CD4-positive, alpha-beta T cell treated with Interleukin-15 for 4 hours (primary cell): ENCODE results near the gene BCL2L12.
"Not testable (repeated sequence)": the region's sequence is repeated elsewhere in the genome, so short reads cannot be mapped to it uniquely, and the experiment has no call there.

ENCODE experiments used
- DNase-seq: peaks from one replicate; pipeline ENCODE4 v3.0.0-alpha.2; 2020; ENCODE audit warnings: low spot score

The BCL2L12 gene, protein sequence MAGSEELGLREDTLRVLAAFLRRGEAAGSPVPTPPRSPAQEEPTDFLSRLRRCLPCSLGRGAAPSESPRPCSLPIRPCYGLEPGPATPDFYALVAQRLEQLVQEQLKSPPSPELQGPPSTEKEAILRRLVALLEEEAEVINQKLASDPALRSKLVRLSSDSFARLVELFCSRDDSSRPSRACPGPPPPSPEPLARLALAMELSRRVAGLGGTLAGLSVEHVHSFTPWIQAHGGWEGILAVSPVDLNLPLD

DNA sequence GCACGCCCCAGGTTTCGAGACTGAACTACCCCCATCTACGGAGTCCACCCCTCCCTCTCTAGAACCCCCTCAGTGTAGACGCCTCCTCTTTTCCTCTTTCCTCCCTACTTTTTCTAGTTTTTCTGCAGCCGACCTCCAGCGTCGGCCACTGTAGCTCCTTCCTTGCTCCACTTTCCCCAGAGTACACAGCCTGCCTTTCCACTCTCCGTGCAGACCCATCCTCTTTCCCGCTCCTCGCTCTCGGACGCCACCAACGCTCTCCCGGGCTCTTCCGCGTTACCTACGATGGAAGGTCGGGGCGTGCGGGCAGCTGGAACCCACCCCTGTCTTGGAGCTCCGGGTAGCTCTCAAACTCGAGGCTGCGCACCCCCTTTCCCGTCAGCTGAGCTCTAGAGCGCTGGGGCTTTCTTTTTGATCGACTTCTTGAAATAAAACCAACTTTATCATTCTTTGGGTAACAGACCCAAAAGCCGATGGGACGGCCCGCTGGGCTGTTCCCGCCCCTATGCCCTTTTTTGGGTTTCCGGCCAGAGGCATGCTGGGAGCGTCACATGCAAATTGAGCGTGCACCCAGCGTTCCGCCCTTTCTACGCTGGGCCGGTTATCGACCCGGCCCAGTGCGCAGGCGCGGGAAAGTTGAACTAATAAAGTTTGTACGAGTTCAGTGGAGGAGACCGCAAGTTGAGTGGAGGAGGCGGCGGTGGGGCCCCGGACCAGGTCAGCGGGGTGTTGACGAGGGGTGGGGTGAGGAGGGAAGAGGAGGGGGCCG lies at the start of gene BCL2L12, which contains the start of gene IRF3:
Gene BCL2L12, plus strand, starts transcription at position 583 of the 769 bp plus-strand sequence. CDS start 760 bp downstream, outside the sequence.
Gene IRF3, minus strand, starts transcription at position 507 of the 769 bp plus-strand sequence. CDS start 1,019 bp downstream, outside the sequence.
- peak; percentile 99 for DNase-seq

DNA sequence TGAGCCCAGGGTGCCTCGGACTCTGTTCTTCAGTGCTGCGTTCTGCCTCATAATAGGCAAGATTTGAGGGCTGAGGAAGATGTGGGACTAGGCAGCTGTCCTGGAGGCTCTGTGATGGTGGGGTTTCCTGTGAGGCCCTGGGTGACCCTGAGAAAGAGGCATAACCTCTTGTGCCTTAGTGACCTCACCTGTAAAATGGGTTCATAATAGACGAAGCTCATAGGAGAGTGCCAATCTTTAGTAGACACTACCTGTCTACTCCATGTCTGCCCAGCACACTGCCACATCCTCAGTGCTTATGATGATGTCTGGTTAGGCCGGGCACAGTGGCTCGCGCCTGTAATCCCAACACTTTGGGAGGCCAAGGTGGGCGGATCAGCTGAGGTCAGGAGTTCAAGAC lies 49.2 kb upstream of the BCL2L12 start:
- DNase-seq, result no peak

DNA sequence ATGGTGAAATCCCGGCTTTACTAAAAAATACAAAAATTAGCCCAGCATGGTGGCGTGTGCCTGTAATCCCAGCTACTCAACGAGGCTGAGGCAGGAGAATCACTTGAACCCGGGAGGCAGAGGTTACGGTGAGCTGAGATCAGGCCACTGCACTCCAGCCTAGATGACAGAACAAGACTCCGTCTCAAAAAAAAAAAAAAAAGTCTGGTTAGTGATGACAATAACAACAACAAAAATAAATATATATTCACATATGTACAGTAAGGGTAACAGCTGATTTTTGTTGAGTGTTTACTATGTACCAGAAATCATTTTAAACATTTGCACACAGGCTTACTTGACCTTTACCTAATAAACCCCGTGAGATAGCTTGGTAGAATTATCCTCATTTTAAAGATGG lies 48.8 kb upstream of the BCL2L12 start:
- no peak for DNase-seq

DNA sequence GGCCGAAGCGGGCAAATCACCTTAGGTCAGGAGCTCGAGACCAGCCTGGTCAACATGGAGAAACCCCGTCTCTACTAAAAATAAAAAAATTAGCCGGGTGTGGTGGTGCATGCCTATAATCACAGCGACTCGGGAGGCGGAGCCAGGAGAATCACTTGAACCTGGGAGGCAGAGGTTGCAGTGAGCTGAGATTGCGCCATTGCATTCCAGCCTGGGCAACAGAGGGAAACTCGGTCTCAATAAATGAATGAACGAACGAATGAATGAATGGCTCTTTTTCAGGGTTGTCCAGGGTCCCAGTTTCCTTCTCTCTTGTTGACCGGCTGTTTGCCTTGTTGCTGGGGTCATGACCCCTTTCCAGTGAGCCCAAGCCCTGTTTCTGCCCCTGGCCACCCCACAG lies 47.9 kb upstream of the BCL2L12 start:
- not testable (repeated sequence) for DNase-seq

DNA sequence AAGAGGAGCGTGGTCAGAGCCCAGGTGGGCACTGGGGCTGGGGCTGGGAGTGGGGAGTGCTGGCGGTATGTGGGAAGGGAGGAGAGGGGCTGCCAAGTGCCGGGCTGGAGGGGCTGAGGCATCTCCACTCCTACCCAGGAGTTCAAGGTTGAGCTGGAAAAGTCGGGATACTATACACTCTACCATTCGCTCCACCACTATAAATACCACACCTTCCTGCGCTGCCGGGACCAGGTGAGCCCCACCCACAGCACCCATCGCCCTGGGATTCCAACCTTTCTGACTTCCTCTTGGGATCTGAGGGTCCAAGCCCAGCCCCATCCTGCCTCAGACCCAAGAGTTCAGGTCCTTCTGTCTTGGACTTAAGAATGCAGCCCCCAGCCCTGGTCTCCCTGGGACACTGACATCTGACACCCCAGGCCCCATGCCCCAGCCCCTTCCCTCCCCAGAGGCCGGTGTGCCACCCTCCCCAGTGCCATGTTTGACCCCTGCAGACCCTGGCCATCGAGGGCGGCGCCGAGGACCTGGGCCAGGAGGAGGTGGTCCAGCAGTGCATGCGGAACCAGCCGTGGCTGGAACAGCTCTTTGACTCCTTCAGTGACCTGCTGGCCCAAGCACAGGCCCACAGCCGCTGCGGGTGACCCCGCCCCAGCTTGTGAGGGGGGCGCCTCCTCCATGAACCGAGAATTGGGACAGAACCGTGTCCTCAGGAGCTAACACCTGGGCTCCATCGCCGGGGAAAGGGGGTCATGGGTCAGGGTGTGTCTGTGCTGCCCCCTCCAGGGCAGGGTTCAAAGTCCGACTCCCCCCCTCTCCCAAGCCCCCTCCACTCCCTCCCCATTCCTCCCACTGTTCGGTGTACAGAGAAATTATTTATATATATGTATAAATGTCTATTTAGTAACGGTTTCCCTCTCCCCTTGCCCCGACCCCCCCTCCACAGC lies 40.5 kb upstream of the BCL2L12 start:
- DNase-seq, result no peak

DNA sequence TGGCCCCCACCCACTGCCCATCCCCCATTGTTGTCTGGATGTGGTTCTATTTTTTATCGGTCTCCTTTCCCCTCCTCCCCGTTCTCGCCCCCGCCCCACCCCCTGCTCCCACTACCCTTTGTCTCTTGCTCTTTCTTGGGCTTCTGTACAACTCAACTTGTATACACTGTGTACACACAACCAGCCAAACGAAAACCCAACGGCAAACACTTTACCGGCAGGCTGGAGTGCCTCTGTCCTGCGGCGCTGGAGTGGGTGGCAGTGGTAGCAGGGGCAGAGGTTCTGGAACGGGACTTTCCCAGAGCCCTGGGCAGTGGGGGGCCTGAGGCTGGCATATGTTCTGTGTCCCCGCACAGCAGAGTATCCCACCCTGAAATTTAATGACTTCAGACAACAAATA lies 39.5 kb upstream of the BCL2L12 start:
- DNase-seq, result no peak

DNA sequence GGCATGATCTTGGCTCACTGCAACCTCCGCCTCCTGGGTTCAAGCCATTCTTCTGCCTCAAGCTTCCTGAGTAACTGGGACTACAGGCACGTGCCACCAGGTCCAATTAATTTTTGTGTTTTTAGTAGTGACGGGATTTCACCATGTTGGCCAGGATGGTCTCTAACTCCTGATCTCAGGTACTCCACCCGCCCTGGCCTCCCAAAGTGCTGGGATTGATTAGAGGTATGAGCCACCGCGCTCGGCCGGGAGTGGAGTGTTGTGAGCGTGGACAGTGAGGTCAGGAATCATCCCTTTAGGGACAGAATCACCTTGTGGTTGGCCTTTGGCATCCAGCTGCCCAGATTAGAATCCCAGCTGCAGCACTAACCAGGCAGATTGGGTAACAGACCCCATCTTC lies 36.1 kb upstream of the BCL2L12 start:
- no peak for DNase-seq

DNA sequence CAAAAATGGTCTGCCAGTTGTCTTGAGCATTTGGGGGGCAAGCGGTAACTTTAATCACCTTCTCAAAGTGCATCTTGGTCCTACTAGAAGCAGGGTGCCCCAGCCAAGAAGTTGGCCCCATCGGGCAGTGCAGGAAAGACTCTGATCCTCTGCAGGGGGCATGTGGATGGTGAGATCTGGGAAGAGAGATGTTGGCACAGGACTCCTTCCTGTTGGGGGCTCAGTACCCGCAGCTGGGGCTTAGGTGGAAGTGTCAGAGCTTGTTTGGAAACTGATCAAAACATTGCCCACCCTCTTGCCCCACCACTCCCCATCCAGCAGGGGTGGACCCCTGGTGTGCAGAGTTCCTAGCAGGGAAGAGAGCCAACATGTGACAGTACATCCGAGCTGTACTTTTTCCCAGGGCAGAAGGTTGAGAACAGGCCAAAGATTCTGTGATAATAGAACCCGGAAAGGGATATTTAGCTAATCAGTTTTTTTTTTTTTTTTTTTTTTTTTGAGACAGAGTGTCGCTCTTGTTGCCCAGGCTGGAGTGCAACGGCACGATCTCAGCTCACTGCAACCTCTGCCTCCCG lies 34.6 kb upstream of the BCL2L12 start:
- DNase-seq, result no peak

DNA sequence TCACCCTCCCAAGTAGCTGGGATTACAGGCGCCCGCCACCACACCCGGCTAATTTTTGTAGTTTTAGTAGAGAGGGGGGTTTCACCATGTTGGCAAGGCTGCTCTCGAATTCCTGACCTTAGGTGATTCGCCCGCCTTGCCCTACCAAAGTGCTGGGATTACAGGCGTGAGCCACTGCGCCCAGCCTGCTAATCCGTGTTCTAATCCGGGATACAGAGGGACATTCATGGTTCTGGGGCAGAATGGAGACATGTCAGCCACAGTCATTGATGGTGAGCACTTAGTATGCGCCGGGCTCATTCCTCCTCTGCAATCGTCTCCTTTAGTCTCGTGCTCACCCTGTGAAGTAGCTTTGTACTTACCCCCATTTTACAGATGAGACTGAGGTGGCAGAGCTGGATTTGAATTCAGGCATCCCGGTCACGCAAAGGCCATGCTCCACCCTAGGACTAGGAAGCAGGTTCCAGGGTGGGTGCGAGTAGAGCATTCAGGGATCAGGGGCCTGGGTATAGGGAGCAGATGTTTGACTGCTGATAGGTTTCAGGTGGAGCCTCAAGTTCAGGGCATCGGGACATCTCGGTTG lies 34.0 kb upstream of the BCL2L12 start:
- DNase-seq, result no peak

DNA sequence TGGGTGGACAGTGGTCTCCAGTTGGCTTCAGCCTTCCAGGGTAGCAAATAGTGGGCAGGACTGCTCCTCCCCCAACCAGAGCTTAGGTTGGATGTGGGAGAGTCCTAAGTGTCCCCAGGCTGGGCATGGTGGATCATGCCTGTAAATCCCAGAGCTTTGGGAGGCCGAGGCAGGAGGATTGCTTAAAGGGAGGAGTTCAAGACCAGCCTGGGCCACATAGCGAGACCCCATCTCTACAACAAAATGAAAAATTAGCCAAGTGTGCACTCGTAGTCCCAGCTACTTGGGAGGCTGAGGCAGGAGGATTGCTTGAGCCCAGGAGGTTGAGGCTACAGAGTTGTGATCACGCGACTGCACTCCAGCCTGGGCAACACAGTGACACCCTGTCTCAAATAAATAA lies 33.2 kb upstream of the BCL2L12 start:
- no peak for DNase-seq

DNA sequence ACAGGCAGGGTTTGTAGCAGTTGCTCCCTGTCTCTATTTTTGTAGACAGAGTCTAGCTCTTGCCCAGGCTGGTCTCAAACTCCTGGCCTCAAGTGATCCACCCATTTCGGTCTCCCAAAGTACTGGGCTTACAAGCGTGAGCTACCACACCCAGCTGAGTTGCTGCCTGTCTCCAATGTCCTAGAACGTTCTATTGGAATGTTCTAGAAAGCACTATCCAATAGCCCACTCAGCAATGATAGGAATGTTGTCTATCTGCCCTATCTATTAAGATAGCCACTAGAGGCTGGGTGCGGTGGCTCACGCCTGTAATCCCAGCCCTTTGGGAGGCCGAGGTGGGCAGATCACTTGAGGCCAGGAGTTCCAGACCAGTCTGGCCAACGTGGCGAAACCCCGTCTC lies 32.5 kb upstream of the BCL2L12 start:
- not testable (repeated sequence) for DNase-seq

DNA sequence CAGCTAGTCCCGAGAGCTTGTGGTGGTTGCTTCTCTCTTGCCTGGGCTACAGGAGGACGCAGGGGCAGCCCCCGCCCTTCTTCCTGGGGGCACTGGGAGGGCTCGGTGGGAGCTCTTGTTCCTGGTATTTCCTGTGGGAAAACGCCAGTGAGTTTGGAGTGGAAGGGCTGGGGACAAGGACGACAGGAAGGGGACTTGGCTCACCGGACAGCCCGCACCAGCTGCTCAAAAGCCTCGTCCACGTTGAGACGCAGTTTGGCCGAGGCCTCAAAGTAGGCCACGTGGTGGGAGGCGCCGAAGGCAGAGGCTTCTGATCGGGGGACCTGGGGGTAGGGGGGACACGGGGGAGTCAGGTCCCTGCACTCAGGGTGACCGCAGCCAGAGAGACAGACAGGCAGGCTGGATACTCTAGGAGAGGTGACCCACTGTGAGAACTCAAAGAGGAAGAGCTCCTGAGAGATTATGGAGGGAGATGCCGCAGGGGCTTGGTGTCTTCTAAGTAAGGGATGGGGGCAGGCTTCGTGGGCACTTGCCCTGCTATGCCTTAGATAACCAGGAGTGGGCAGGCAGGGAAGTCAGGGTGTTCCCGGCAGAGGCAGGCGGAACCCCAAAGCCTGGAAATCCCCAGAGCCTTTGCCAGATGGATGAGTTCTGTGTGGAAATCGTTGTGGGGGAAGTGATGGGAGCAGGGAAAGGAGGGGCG lies 30.1 kb upstream of the BCL2L12 start:
- DNase-seq, result no peak

DNA sequence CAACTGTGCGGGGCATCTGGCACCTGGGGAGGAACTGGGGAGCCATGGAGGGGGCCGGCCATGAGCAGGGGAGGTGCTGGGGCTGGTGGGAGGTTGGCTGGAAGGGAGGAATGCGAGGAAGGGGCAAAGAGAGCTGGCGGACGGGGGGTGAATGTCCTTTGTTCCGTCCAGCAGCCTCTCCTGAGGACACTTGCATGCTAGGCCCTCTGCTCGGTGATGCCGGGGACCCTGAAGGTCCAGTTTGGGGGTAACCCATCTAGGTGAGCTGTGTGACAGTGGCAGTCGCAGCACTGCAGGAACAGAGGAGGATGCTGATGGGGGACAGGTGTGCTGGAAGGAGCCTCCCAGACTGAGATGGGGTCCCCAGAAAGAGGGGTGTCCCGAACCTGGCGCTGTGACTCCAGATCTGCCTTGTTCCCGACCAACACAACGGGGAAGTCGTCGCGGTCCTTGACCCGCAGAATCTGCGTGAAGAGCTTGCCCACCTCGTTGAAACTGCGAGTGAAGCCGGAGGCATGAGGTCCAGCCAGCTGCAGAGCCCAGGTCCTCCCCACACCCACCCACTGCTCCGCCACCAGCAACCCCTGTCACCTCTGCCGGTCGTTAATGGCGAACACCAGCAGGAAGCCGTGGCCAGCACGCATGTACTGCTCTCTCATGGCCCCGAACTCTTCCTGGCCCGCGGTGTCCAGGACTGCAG lies 29.4 kb upstream of the BCL2L12 start:
- DNase-seq, result no peak

DNA sequence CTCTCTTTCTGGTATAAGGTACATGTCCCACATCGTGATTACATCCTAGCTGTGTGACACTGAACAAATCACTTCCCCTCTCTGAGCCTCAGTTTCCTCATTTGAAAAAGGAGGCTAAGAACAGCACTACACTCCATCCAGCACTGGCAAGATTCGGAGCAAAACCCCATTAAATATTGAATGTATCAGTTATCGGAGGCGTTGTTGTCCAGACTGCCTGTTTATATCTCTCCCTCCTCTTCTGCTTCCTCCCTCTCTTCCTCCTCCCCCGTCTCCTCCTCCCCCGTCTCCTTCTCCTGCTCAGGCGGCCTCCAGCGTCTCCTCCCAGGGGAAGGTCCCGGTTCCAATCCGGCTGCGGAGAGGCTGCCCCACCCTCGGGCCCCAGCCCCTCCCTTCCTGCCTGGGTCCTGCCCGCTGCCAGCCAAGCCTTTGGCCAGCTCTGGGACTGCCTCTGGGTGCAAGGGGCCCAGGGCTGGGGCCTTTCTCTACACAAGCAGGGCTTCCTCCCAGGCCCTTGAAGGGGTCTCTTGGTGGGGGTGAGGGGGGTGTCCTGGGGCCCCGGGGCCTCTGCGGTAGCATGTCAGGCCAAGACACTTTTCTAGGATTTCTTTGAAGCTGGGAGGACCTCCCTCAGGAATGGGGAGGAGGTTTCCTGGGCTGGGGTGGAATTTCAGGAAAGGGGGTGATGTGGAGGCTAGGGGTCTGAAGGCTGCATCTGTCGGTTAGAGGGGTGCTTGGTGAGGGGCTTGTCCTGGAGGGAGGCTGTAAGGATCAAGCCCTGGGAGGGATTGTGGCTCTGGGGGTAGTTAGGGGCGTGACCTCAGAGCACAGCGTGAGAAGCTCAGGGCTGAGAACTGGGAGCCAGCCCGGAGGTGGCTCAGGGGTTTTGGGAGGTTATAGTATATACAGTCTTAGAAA lies 27.7 kb upstream of the BCL2L12 start:
- no peak for DNase-seq

DNA sequence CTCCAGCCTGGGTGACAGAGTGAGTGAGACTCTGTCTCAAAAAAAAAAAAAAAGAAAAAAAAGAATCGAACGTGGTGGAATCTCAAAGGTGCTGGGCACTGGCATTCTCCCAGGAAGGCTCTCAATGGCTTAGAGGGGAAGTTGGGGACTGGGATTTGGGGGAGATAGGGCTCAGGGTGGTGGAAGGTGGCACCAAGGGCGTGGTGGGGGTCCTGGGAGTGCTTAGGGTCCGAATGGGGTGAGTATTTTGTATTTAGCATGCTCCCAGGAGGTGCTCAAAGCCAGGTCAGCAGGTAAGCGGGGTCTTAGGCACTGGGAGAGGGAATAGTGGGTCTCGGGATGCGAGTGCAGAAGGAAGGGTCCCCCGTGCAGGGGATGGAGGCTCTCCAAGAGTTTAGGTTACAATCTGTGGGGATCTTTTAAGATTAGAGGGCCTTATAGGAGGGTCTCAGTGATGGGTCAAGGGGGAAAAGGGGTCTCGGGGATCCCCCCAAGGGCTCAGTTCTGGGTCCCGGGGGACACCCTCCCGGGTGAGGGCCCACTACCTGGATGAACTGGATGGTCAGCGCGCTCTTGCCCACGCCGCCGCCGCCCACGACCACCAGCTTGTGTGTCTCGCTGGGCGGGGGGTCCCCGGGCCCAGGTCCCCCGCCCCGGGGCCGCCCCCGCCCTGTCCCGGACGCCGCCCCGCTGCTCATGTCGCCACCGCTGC lies 26.2 kb upstream of the BCL2L12 start:
- no peak for DNase-seq

DNA sequence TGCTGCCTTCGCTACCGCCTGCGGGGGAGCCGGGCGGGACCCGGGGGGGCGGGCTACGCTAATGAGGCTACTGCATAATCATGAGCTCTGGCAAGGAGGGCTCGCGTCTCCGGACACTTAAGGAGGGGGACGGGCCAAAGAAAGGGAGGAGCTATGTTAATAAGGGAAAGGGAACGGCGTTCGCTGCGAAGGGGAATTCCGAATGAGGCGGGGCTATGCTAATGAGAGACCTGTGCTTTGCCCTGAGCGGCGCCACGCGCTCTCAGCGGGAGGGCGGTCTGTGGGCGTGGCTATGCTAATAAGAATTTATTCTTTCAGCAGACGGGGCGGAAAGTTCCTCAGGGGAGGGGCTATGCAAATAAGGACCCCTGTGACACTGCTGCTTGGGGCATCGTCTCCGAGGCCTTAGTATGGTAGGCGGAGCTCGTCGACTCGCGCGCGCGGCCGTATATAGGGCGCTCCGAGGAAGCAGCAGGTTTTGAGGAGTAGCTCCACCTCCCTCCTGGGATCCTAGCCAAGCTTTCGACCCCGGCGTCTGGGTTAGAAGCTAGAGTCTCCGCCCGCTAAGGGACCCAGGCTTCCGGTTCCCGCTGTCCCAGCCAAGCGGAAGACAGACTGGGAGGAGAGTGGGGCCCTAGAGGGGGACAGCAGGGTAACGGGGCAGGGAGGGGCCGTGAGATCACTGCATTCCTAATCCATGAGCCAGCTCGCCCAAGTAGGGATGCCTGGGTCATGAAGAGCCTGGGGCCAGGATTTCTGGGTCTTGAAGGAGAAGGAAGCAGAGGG lies 25.4 kb upstream of the BCL2L12 start, which contains the start of gene RRAS:
Gene RRAS, minus strand, starts transcription at position 31 of the 786 bp plus-strand sequence. CDS start 45 bp downstream, outside the sequence.
- peak; percentile 100 for DNase-seq

DNA sequence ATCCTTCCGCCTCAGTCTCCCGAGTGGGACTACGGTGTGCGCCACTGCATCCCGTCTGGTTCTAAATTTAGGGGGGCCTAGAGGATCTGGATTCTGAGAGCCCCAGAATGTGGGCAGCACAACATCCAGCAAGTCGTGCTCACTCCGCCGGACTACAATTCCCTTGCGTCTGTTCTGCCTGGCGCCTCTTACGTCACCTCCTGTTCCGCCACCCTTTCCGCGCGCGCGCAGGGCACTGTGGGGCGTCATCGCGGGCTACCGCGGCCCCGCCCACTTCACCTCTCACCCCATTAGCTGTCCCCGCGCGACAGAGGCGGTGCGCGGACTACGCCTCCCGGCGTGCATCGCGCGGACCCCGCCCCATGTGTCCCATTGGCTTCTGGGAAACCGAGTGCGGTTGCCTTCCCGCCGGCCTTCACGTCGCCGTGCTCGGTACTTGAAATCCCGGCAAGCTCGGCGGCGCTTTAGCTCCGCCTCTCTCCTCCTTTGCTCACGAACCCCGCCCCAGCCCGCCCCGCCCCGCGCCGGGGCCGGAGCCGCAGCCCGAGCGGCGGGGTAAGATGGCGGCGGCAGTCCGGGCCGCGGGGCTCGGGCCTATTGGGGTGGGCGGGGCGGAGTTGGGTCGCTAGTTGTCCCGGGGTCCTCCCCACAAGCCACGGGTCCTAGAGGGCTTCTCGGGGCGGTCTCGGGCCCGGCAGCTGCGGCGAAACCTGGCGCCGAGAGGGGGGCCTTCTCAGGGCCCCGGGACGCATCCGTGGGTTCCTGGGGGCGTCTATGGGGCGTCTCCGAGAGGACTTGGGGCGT lies 23.8 kb upstream of the BCL2L12 start, which contains the start of gene SCAF1:
Gene SCAF1, plus strand, starts transcription at position 522 of the 804 bp plus-strand sequence. CDS start 2,818 bp downstream, outside the sequence.
- DNase-seq, result peak; percentile 99
